MM.1S (cell line): ENCODE results near the gene NR1D2.
"Not testable (repeated sequence)": the region's sequence is repeated elsewhere in the genome, so short reads cannot be mapped to it uniquely, and the experiment has no call there.

Experiments used
- DNase-seq: peaks from one replicate; pipeline ENCODE4 v3.0.0-alpha.2; 2015
- H2AFZ ChIP-seq: fragments of 300-600 bp; sonication (generic); 2 replicates; pipeline ENCODE4 v1.6.0; 2016; ENCODE audit warnings: antibody characterized with exemption, low read length
- H3F3A ChIP-seq: fragments of 300-600 bp; sonication (generic); 2 replicates; pipeline ENCODE4 v1.6.1; 2016; ENCODE audit warnings: mild to moderate bottlenecking, antibody characterized with exemption, low read length, moderate library complexity, mixed read lengths; ENCODE audit not compliant: insufficient read depth
- H3K27ac ChIP-seq: fragments of 300-600 bp; sonication (generic); 2 replicates; pipeline ENCODE4 v1.5.1; 2016; ENCODE audit warnings: mild to moderate bottlenecking, low read length
- H3K27me3 ChIP-seq: fragments of 300-600 bp; sonication (generic); replicated peaks from 2 replicates; pipeline ENCODE4 v1.6.0; 2016; ENCODE audit warnings: low read length; ENCODE audit not compliant: insufficient read depth
- H3K36me3 ChIP-seq: fragments of 300-600 bp; sonication (generic); replicated peaks from 2 replicates; pipeline ENCODE4 v1.6.1; 2016; ENCODE audit warnings: mild to moderate bottlenecking, low read length, mixed read lengths; ENCODE audit not compliant: insufficient read depth
- H3K4me1 ChIP-seq: fragments of 300-600 bp; sonication (generic); 2 replicates; pipeline ENCODE4 v1.6.1; 2016; ENCODE audit warnings: low read length, mixed read lengths
- H3K4me2 ChIP-seq: fragments of 300-600 bp; sonication (generic); 2 replicates; pipeline ENCODE4 v1.6.0; 2016; ENCODE audit warnings: low read depth, low read length
- H3K4me3 ChIP-seq: fragments of 300-600 bp; sonication (generic); 2 replicates; pipeline ENCODE4 v1.5.1; 2016; ENCODE audit warnings: low read length, mixed read lengths
- H3K79me2 ChIP-seq: fragments of 300-600 bp; sonication (generic); 2 replicates; pipeline ENCODE4 v1.6.1; 2016; ENCODE audit warnings: mixed run types, low read length, mixed read lengths
- H3K9ac ChIP-seq: fragments of 300-600 bp; sonication (generic); 2 replicates; pipeline ENCODE4 v1.6.1; 2016; ENCODE audit warnings: low read length, mixed read lengths
- H3K9me2 ChIP-seq: fragments of 300-600 bp; sonication (generic); replicated peaks from 2 replicates; pipeline ENCODE4 v1.6.1; 2016; ENCODE audit warnings: mild to moderate bottlenecking, low read length, mixed read lengths; ENCODE audit not compliant: insufficient read depth
- H3K9me3 ChIP-seq: fragments of 300-600 bp; sonication (generic); replicated peaks from 2 replicates; pipeline ENCODE4 v1.6.1; 2016; ENCODE audit warnings: mild to moderate bottlenecking, low read length, mixed read lengths; ENCODE audit not compliant: insufficient read depth
- H4K20me1 ChIP-seq: fragments of 300-600 bp; sonication (generic); 2 replicates; pipeline ENCODE4 v1.6.1; 2016; ENCODE audit warnings: mild to moderate bottlenecking, low read length, moderate library complexity, mixed read lengths; ENCODE audit not compliant: insufficient read depth
- EZH2 ChIP-seq: fragments of 300-600 bp; sonication (generic); optimal IDR thresholded peaks from 2 replicates; pipeline ENCODE3; 2017; ENCODE audit warnings: low read depth, mild to moderate bottlenecking, antibody characterized with exemption, low read length, mixed read lengths
- EZH2phosphoT487 ChIP-seq: fragments of 300-600 bp; sonication (generic); IDR thresholded peaks from 2 replicates; pipeline ENCODE4 v1.6.1; 2018; ENCODE audit warnings: antibody characterized with exemption, low read length
- TF ChIP-seq, protein P1 (sequence below): fragments of 300-600 bp; sonication (generic); IDR thresholded peaks from 2 replicates; pipeline ENCODE4 v1.5.1; 2016; ENCODE audit warnings: antibody characterized with exemption, low read length, mixed read lengths

Gene NR1D2

DNA sequence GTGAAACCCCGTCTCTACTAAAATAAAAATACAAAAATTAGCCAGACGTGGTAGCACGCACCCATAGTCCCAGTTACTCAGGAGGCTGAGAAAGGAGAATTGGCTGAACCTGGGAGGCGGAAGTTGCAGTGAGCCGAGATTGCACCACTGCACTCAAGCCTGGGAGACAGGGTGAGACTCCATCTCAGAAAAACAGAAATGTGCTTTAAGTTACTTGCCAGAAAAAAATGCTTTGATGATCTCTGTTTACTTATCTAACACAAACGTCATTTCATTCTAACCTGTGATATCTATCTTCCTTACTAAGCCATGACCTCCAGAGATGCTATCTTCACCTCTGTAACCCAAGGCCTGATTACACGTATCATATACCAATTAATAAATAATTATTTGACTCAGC lies 35.7 kb upstream of the NR1D2 start:
- Histone ChIP-seq H3K27me3 (no peaks in the 10 kb centered on the region), H3F3A (peaks cover 12% of the 10 kb centered on the region), H3K27ac (no peak overlapping the region), H3K79me2 (no peaks in the 10 kb centered on the region), H3K36me3 (no peaks in the 10 kb centered on the region), H3K4me1 (peaks cover 10% of the 10 kb centered on the region), H3K9me3 (no peaks in the 10 kb centered on the region), H3K9me2 (no peaks in the 10 kb centered on the region), H2AFZ (no peak overlapping the region), H3K9ac (no peak overlapping the region), H3K4me2 (no peak overlapping the region), H4K20me1 (no peaks in the 10 kb centered on the region), H3K4me3 (no peak overlapping the region)
- no peak for DNase-seq
- TF ChIP-seq EZH2phosphoT487 = no peak
- no peak for TF ChIP-seq EZH2
- TF ChIP-seq, protein P1, sequence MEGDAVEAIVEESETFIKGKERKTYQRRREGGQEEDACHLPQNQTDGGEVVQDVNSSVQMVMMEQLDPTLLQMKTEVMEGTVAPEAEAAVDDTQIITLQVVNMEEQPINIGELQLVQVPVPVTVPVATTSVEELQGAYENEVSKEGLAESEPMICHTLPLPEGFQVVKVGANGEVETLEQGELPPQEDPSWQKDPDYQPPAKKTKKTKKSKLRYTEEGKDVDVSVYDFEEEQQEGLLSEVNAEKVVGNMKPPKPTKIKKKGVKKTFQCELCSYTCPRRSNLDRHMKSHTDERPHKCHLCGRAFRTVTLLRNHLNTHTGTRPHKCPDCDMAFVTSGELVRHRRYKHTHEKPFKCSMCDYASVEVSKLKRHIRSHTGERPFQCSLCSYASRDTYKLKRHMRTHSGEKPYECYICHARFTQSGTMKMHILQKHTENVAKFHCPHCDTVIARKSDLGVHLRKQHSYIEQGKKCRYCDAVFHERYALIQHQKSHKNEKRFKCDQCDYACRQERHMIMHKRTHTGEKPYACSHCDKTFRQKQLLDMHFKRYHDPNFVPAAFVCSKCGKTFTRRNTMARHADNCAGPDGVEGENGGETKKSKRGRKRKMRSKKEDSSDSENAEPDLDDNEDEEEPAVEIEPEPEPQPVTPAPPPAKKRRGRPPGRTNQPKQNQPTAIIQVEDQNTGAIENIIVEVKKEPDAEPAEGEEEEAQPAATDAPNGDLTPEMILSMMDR = no peak

DNA sequence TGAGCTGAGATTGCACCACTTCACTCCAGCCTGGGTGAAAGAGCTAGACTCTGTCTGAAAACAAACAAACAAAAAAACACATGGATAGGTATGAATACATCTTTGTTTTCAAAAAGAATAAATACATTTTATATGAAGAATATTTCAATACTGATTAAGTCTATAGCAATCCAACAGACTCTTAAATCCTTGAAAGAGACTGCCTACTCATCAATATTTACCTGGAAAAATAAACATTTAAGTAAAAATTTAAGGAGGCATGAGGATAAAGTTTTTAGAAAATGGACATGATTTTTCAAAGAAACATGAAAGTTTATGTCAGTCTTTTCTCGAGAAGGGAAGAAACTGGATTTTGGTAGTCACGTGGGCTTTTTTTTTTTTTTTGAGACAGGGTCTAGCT lies 33.7 kb upstream of the NR1D2 start:
- Histone ChIP-seq H2AFZ (no peak overlapping the region), H3K79me2 (peaks cover 6% of the 10 kb centered on the region; the same call in 1 of the 2 replicates), H3K27ac (no peak overlapping the region), H3K27me3 (peaks cover 8% of the 10 kb centered on the region), H3K9me2 (no peaks in the 10 kb centered on the region), H3F3A (peaks cover 13% of the 10 kb centered on the region), H3K9ac (no peak overlapping the region), H3K9me3 (no peaks in the 10 kb centered on the region), H3K4me1 (peaks cover 24% of the 10 kb centered on the region), H3K36me3 (no peaks in the 10 kb centered on the region), H3K4me2 (no peak overlapping the region), H4K20me1 (no peaks in the 10 kb centered on the region), H3K4me3 (no peak overlapping the region)
- TF ChIP-seq EZH2phosphoT487 (no peak), EZH2 (no peak)
- TF ChIP-seq, protein P1 = no peak
- no peak for DNase-seq

DNA sequence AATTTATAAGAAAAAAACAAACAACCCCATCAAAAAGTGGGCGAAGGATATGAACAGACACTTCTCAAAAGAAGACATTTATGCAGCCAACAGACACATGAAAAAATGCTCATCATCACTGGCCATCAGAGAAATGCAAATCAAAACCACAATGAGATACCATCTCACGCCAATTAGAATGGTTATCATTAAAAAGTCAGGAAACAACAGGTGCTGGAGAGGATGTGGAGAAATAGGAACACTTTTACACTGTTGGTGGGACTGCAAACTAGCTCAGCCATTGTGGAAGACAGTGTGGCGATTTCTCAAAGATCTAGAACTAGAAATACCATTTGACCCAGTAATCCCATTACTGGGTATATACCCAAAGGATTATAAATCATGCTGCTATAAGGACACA lies 32.8 kb upstream of the NR1D2 start:
- not testable (repeated sequence) for H3K79me2 ChIP-seq, H4K20me1 ChIP-seq, H3K9me3 ChIP-seq, H3K9me2 ChIP-seq, H3K4me3 ChIP-seq, H3K4me2 ChIP-seq, H3K27ac ChIP-seq, DNase-seq, H3K36me3 ChIP-seq, H3K27me3 ChIP-seq, H2AFZ ChIP-seq, H3K9ac ChIP-seq
- Histone ChIP-seq H3K4me1 (peaks cover 25% of the 10 kb centered on the region), H3F3A (peaks cover 17% of the 10 kb centered on the region)

DNA sequence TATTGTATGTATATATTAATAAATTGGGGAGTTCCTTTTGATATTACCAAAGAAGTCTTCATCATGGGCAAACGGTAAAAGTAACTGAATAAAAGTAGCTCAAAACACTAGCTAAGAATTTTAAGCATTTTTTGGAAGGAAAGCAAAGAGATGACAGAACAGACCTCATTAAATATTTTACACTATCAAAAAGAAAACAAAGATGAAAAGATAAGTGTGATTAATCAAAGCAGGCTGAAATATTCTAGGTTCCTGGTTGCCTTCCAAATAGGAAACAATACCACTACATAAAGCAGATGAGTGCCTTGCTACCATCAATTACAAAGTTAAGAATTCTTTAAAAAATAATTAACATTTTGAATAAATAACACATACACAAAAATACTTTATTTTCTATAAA lies 31.9 kb upstream of the NR1D2 start:
- Histone ChIP-seq H3K4me3 (no peak overlapping the region), H3K27me3 (peaks cover 8% of the 10 kb centered on the region), H2AFZ (no peak overlapping the region), H3K36me3 (0 out of 2 replicates have a peak, but pooled peaks cover 4% of the 10 kb centered on the region), H3K9me3 (no peaks in the 10 kb centered on the region), H4K20me1 (peaks cover 6% of the 10 kb centered on the region), H3F3A (peaks cover 25% of the 10 kb centered on the region), H3K9me2 (no peaks in the 10 kb centered on the region), H3K9ac (no peak overlapping the region), H3K27ac (no peak overlapping the region), H3K4me1 (peaks cover 27% of the 10 kb centered on the region), H3K4me2 (no peak overlapping the region), H3K79me2 (peaks cover 18% of the 10 kb centered on the region)
- TF ChIP-seq, protein P1 = no peak
- TF ChIP-seq EZH2phosphoT487 (no peak), EZH2 (no peak)
- no peak for DNase-seq
